Stimulated activated naive CD8-positive, alpha-beta T cell treated with anti-CD3 and anti-CD28 coated beads, Interleukin-15, amount 100 ng/mL, for 72 hours (primary cell): ENCODE data around the gene E2F4.

Experiments used
- ATAC-seq: fragments of 150-1000 bp; cut with Tn5 transposase; 2 replicates; pipeline ENCODE4 v1.10.0; 2021; ENCODE audit warnings: mild to moderate bottlenecking, moderate library complexity
- DNase-seq, 2 donors: peaks; one replicate each; pipeline ENCODE4 v3.0.0; 2021 to 2022
- H3K27ac Mint-ChIP-seq, 2 donors: one replicate each; pipeline ENCODE4 v1.8.0; 2022; ENCODE audit warnings: mild to moderate bottlenecking in 2 of 2, mixed read lengths in 2 of 2, moderate library complexity in 2 of 2
- H3K27me3 Mint-ChIP-seq: one replicate; pipeline ENCODE4 v1.8.0; 2022; ENCODE audit warnings: mixed read lengths
- H3K4me1 Mint-ChIP-seq: one replicate; pipeline ENCODE4 v1.8.0; 2022; ENCODE audit warnings: mild to moderate bottlenecking, mixed read lengths
- H3K4me3 Mint-ChIP-seq, 2 donors: one replicate each; pipeline ENCODE4 v1.8.0; 2022; ENCODE audit warnings: mild to moderate bottlenecking in 2 of 2, mixed read lengths in 2 of 2, moderate library complexity in 1 of 2
- H3K9me3 Mint-ChIP-seq, 2 donors: one replicate each; pipeline ENCODE4 v1.8.0; 2022; ENCODE audit warnings: mixed read lengths in 2 of 2

Gene E2F4

DNA sequence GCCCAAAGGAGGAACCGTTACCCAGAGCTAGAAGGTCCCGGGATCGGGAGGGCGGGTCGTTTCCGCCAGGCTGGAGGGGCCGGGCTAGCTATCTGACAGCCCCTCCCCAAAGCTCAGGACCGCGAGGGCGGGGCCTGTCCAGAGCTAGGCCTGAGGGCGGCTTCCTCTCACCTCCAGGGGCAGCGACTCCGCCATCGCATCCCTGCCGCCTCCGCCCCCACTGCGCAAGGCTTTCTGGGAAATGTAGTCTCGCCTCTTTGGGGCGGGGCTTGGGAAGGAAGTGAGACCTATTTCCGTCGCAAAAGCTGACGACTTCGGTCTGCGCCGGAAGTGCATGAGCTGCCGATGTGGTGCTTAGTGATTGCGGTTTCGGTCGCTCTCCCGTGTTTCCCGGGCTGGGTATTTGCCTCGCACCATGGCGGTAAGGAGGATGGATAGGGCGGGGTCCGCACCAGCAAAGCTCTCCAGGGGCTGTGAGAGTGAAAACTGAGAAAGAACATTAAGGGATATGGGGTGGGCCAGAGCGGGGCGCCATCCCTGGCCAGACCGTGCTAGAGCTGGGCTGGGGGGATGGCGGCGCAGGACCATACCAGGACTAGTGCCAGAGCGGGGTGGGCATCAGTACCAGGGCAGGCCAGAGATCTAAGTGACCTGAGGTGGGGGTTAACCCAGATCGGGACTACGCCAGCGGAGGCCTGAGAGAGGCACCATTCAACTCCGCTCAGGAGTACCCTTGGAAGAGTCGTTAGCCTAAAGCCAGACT lies 35.0 kb downstream of the E2F4 start, which contains the start of gene TMEM208:
TSS of gene TMEM208 (plus strand) at position 327 of the 763 bp plus-strand sequence. CDS start at position 416, 89 bp downstream.
- Mint-ChIP-seq H3K27ac (peak within 1 kb of the TSS; percentile 96 to 98), H3K4me1 (peaks cover 56% of the 10 kb centered on the region), H3K27me3 (no peaks in the 10 kb centered on the region), H3K4me3 (peak within 1 kb of the TSS; percentile 98 to 100), H3K9me3 (no peaks in the 10 kb centered on the region)
- peak; percentile 95 for ATAC-seq
- peak; percentile 98 to 99 for DNase-seq

DNA sequence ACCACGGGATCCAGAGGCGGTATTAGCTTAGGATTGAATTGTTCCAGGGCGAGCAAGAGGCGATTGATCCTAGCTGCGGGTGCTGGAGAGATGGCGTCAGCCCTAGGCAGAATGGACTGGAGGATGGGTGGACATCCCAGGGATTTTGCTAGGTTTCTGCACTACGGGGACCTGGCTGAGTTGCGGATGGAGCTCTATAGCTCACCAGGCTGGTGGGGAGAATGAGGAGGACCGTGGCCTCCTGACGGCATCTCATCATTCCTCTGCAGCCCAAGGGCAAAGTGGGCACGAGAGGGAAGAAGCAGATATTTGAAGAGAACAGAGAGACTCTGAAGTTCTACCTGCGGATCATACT lies 35.6 kb downstream of the E2F4 start:
- Mint-ChIP-seq H3K27ac (peak overlapping the region; percentile 96 to 98), H3K4me1 (peaks cover 56% of the 10 kb centered on the region), H3K4me3 (peak overlapping the region; percentile 98 to 100), H3K27me3 (no peaks in the 10 kb centered on the region), H3K9me3 (no peaks in the 10 kb centered on the region)
- no peak for DNase-seq
- ATAC-seq, result no peak

DNA sequence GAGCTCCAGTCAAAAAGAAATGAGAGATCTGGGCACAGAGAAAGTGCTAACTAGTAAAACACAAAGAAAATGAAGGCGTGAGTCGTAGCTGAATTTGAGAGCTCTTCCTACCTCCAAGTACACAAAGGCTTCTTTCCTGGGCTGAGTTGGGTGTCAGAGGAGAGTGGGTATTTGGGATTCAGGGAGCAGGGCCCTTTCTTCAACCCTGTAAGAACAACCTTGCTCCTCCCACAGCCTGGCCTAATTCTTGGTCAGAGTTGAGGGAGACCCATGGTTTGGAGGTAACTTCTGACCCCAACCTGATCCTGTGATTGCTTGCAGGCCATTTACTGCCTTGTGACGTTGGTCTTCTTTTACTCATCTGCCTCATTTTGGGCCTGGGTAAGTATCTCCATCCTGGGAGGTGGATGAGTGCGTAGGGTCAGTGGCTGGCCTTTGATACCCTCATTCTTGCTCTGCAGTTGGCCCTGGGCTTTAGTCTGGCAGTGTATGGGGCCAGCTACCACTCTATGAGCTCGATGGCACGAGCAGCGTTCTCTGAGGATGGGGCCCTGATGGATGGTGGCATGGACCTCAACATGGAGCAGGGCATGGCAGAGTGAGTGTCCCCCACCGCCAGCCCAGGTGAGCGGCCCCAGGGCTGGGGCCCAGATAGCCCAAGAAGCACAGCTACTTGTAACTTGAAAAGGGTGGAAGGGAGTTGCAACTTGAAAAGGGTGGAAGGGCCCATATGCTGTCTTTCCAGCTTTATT lies 36.3 kb downstream of the E2F4 start:
- no peaks in the 10 kb centered on the region for H3K27me3 Mint-ChIP-seq
- ATAC-seq (no peak), DNase-seq (no peak)
- H3K9me3 Mint-ChIP-seq, result no peaks in the 10 kb centered on the region
- H3K4me3 Mint-ChIP-seq, result peak overlapping the region; percentile 98 to 100
- peak overlapping the region; percentile 96 to 98 for H3K27ac Mint-ChIP-seq
- peaks cover 56% of the 10 kb centered on the region for H3K4me1 Mint-ChIP-seq

- Mint-ChIP-seq H3K27ac (no peak overlapping the region), H3K4me3 (peak overlapping the region; percentile 45 to 98), H3K4me1 (peaks cover 56% of the 10 kb centered on the region), H3K9me3 (no peaks in the 10 kb centered on the region), H3K27me3 (no peaks in the 10 kb centered on the region)
- DNase-seq (no peak), ATAC-seq (no peak)
Observed at GRCh38 chr16:67228905-67229304, 37.0 kb downstream of the E2F4 start.

- peak overlapping the region in 1 of 2 donors; percentile 11 for H3K4me3 Mint-ChIP-seq
- no peaks in the 10 kb centered on the region for H3K27me3 Mint-ChIP-seq
- ATAC-seq (no peak), DNase-seq (no peak)
- H3K9me3 Mint-ChIP-seq, result no peaks in the 10 kb centered on the region
- peak overlapping the region in 1 of 2 donors; percentile 55 for H3K27ac Mint-ChIP-seq
- H3K4me1 Mint-ChIP-seq, result peaks cover 45% of the 10 kb centered on the region
Observed at GRCh38 chr16:67229906-67230808, 38.2 kb downstream of the E2F4 start.

- H3K9me3 Mint-ChIP-seq, result no peaks in the 10 kb centered on the region
- DNase-seq (no peak), ATAC-seq (no peak)
- H3K27ac Mint-ChIP-seq, result no peak overlapping the region
- no peak overlapping the region for H3K4me3 Mint-ChIP-seq
- H3K4me1 Mint-ChIP-seq, result peaks cover 40% of the 10 kb centered on the region
- H3K27me3 Mint-ChIP-seq, result no peaks in the 10 kb centered on the region
Observed at GRCh38 chr16:67230809-67231660, 39.1 kb downstream of the E2F4 start.

DNA sequence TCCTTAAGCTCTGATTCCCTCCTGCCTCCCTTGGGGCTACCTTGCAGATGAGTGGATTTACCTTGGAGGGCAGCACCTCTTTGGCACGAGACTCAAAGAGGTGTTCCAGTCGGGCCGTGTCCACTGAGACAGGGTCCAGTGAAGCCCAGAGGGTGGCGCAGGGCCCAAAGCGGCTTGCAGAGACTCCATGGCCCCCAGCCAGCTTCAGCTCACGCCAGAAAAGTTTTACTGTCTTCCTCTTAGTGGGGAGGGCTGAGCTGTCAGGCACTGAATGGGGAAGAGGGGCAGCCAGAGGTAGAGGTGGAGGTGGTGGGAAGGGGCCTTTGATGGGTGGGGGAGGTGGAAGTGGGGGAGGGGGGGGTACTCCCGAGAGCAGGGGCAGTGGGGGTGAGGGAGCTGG lies 41.6 kb downstream of the E2F4 start:
- ATAC-seq (no peak), DNase-seq (no peak)
- H3K4me3 Mint-ChIP-seq, result no peak overlapping the region
- no peaks in the 10 kb centered on the region for H3K9me3 Mint-ChIP-seq
- H3K27me3 Mint-ChIP-seq, result no peaks in the 10 kb centered on the region
- H3K27ac Mint-ChIP-seq, result no peak overlapping the region
- H3K4me1 Mint-ChIP-seq, result peaks cover 24% of the 10 kb centered on the region

GRCh38 chr16:67234180-67234597 lies 42.2 kb downstream of the E2F4 start:
- Mint-ChIP-seq H3K4me1 (peaks cover 21% of the 10 kb centered on the region), H3K27ac (no peak overlapping the region), H3K4me3 (no peak overlapping the region), H3K27me3 (no peaks in the 10 kb centered on the region), H3K9me3 (no peaks in the 10 kb centered on the region)
- DNase-seq (no peak), ATAC-seq (no peak)

GRCh38 chr16:67235816-67236562 lies 44.0 kb downstream of the E2F4 start:
- Mint-ChIP-seq H3K4me1 (peaks cover 14% of the 10 kb centered on the region), H3K27ac (peak overlapping the region in 1 of 2 donors; percentile 61), H3K27me3 (no peaks in the 10 kb centered on the region), H3K9me3 (no peaks in the 10 kb centered on the region), H3K4me3 (peak overlapping the region in 1 of 2 donors; percentile 13)
- ATAC-seq (peak; percentile 14), DNase-seq (no peak)

- Mint-ChIP-seq H3K9me3 (no peaks in the 10 kb centered on the region), H3K27me3 (no peaks in the 10 kb centered on the region), H3K4me3 (no peak overlapping the region), H3K4me1 (peaks cover 21% of the 10 kb centered on the region), H3K27ac (peak overlapping the region in 1 of 2 donors; percentile 57)
- DNase-seq (peak; percentile 78 to 80), ATAC-seq (peak; percentile 86)
Observed at GRCh38 chr16:67236563-67237395, 44.8 kb downstream of the E2F4 start.

GRCh38 chr16:67237396-67238277 lies 45.7 kb downstream of the E2F4 start:
- H3K4me1 Mint-ChIP-seq, result peaks cover 26% of the 10 kb centered on the region
- no peaks in the 10 kb centered on the region for H3K9me3 Mint-ChIP-seq
- DNase-seq (no peak), ATAC-seq (no peak)
- no peak overlapping the region for H3K4me3 Mint-ChIP-seq
- H3K27me3 Mint-ChIP-seq, result no peaks in the 10 kb centered on the region
- H3K27ac Mint-ChIP-seq, result peak overlapping the region in 1 of 2 donors; percentile 57

GRCh38 chr16:67238278-67238575 lies 46.3 kb downstream of the E2F4 start:
- no peaks in the 10 kb centered on the region for H3K27me3 Mint-ChIP-seq
- H3K4me1 Mint-ChIP-seq, result peaks cover 29% of the 10 kb centered on the region
- H3K27ac Mint-ChIP-seq, result no peak overlapping the region
- no peak overlapping the region for H3K4me3 Mint-ChIP-seq
- no peaks in the 10 kb centered on the region for H3K9me3 Mint-ChIP-seq
- DNase-seq (no peak), ATAC-seq (no peak)
